Bronchial epithelial cell (primary cell): ENCODE results near the gene STIM2. TPM values are rescaled to one million over a fixed set of nuclear protein-coding genes. Genes with fewer than 3 reads are reported as not detected.

ENCODE experiments used
- DNase-seq: peaks from one replicate; pipeline ENCODE4 v3.0.0-alpha.2; 2010; ENCODE audit warnings: low read depth
- FAIRE-seq: peaks from 2 replicates; lab custom pipeline; 2011; peaks lifted over from hg19 to GRCh38; lab: Jason Lieb, UNC
- H3K27me3 ChIP-seq: 2 replicates; pipeline ENCODE4 v1.5.1; 2011; ENCODE audit warnings: low read length; ENCODE audit not compliant: control insufficient read depth, insufficient read depth
- H3K36me3 ChIP-seq: 2 replicates; pipeline ENCODE4 v1.5.1; 2011; ENCODE audit warnings: low read length; ENCODE audit not compliant: control insufficient read depth, insufficient read depth
- H3K4me3 ChIP-seq: 2 replicates; pipeline ENCODE4 v1.5.1; 2011; ENCODE audit warnings: mild to moderate bottlenecking, low read depth, low read length, control low read depth
- total RNA-seq: library from RNA; depleted of rRNA; stranded (reverse); fragments of >200 nt; gene quantifications from 2 replicates; pipeline ENCODE4 v1.2.1, GENCODE V29; 2014
- TF ChIP-seq, protein P1 (sequence below): IDR thresholded peaks from 2 replicates; pipeline ENCODE4 v1.5.1; 2011; ENCODE audit warnings: mild to moderate bottlenecking, moderate library complexity, low read length, control low read depth, inconsistent platforms; ENCODE audit not compliant: insufficient read depth, severe bottlenecking

Gene STIM2
- total RNA-seq, 1 donor from 2014 or later = 7.6 TPM

DNA sequence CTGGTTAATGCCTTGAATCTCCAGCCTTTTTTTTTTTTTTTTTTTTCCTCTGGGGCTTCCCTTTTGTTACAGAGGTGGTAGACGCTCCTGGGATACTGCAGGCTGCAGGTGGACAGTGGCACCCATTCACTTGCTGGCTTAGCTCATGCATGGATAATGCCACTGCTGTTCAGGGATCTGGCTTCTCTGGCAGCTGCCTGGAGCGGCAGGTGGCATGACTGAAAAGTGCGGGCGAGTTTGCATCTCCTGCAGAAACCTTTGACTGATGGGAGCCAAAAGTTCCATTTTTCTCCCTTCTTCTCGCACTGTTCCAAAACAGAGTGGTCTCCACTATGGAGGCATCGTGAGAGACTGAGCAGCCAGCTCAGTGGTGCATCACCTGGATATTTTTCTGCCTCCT lies 5.9 kb upstream of the STIM2 start:
- H3K27me3 ChIP-seq = no peaks in the 10 kb centered on the region
- DNase-seq (no peak), FAIRE-seq (no peak)
- H3K4me3 ChIP-seq = no peak overlapping the region
- no peaks in the 10 kb centered on the region for H3K36me3 ChIP-seq
- TF ChIP-seq, protein P1, sequence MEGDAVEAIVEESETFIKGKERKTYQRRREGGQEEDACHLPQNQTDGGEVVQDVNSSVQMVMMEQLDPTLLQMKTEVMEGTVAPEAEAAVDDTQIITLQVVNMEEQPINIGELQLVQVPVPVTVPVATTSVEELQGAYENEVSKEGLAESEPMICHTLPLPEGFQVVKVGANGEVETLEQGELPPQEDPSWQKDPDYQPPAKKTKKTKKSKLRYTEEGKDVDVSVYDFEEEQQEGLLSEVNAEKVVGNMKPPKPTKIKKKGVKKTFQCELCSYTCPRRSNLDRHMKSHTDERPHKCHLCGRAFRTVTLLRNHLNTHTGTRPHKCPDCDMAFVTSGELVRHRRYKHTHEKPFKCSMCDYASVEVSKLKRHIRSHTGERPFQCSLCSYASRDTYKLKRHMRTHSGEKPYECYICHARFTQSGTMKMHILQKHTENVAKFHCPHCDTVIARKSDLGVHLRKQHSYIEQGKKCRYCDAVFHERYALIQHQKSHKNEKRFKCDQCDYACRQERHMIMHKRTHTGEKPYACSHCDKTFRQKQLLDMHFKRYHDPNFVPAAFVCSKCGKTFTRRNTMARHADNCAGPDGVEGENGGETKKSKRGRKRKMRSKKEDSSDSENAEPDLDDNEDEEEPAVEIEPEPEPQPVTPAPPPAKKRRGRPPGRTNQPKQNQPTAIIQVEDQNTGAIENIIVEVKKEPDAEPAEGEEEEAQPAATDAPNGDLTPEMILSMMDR = no peak

DNA sequence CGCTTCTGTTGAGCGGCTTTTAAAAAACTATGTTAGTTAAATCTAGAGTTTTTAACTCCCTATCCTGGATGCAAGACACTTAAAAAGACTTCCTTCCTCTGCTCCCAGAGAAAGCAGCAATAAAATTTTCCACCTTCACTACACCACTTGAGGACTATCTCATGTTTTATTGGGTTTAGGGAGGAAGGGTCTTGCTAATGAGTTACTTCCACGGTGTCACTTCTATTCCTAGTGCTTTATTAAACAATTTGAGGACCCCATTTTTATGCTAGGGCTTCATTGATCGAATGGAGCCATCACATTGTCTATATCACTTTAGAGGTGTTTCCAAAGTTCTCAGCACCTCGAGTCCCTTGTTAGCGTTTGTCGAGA lies 3.7 kb upstream of the STIM2 start:
- no peak for FAIRE-seq

DNA sequence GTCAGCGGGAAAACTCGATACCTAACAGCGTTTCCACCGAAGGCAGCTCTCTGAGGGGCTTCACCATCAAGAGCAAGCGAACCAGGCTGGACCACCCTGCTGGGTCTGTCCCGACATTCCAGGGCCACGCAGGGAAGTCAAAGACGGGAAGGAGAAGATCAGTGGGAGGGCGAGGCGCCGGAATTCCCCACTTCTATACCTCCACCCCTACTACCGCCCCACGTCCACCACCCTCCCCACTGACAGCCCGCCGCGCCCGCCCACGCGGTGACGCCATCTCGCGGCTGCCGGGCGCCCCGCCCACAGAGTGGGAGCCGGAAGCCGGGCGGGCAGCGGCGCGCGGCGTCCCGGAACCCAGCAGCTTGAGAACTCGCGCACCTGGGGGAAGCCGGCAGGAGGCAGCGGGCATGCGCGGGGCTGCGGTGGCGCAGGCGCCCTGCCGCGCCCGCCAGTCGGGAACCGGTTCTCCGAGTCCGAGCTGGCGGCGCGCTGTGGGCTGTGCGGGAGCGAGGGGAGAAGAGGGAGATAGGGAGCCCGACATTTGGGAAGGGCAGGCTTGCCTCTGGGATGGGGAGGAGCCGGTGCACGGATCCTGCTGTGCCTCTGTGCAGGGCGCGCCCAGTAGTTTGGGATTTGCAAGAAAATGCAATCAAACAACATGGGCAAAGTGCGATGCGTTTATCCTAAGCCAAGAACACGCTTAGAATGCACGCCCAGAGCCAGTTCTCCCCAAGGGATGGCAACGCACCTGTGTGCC lies 3.2 kb upstream of the STIM2 start:
- TF ChIP-seq, protein P1 = no peak
- FAIRE-seq = no peak
- Histone ChIP-seq H3K4me3 (peak overlapping the region; percentile 60), H3K36me3 (no peaks in the 10 kb centered on the region), H3K27me3 (no peaks in the 10 kb centered on the region)
- DNase-seq = peak; percentile 80

More for the DNA sequence above, 3.7 kb upstream of the STIM2 start:
- no peaks in the 10 kb centered on the region for H3K27me3 ChIP-seq
- DNase-seq = no peak
- no peaks in the 10 kb centered on the region for H3K36me3 ChIP-seq
- H3K4me3 ChIP-seq = peak overlapping the region; percentile 60
- TF ChIP-seq, protein P1 = no peak

DNA sequence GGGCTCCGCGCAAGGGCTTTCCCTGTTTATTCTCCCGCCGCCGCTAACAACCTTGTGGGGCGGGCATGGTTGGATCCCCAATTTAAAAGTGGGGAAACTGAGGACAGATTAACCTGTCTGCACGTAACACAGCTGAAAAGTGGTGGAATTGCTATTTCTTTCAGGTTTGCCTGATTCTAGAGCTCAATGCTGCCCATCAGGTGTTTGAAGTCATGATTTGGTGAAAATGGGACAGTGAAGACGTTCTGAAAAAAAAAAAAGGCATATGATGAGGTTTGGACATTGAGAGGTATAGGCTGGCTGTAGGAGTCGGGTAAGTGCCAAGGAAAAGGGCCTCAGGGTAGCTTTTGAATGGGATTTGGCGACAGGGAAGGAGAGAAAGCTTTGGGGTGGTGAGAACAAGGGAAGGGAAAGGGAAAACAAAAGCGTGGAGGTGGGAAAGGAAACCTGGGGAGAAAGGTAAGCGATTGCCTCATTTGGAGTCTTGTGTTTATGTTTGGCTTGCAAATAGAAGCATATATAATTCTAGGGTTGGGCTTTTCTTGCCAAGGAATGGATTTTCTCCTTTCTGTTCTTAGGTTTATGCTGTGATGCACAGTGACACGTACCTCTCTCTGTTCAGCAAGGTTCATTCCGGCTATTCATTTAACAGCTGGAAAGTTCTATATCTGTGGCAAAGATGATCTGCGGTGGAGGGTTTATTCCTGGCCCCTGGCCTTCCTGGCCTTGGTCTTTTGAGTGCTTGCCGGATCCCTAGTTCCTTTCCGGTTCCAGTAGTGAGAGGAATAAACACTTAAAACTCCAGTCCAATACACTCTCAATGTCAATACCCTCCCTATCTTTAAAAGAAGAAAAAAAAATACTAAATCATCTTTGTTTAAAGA lies 2.4 kb upstream of the STIM2 start:
- no peak for FAIRE-seq

DNA sequence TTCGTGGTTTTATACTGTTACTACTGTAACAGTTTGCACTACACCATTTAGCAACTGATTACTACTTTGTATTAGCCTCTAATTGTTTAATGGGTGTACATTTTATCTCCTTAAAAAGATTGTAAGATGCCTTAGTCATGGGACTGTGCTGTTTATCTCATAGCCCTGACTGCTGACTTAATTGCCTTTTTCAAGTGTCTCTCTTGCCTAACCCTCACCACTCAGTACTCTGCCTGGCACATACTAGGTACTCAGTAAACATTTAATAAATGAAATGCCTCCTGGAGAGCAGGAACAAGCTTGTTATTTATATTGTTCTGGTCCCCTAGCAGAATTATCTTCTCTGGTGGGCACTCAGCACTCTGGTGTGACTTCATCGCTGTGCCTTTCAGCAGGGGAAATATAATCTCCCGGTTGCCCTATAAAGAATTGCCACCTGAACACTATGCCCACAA lies 1.7 kb upstream of the STIM2 start:
- FAIRE-seq (no peak), DNase-seq (peak; percentile 54)
- peak overlapping the region; percentile 60 for H3K4me3 ChIP-seq

More for the DNA sequence above, 2.4 kb upstream of the STIM2 start:
- Histone ChIP-seq H3K27me3 (no peaks in the 10 kb centered on the region), H3K4me3 (peak overlapping the region; percentile 60), H3K36me3 (no peaks in the 10 kb centered on the region)
- DNase-seq = no peak
- TF ChIP-seq, protein P1 = no peak

More for the DNA sequence above, 1.7 kb upstream of the STIM2 start:
- TF ChIP-seq, protein P1 = no peak
- no peaks in the 10 kb centered on the region for H3K36me3 ChIP-seq
- no peaks in the 10 kb centered on the region for H3K27me3 ChIP-seq
